MM.1S (cell line): ENCODE results near the gene HOXC13.

Experiments
- CTCF ChIP-seq: fragments of 300-600 bp; sonication (generic); IDR thresholded peaks from 2 replicates; pipeline ENCODE4 v1.5.1; 2016; ENCODE audit warnings: antibody characterized with exemption, low read length, mixed read lengths
- EZH2 ChIP-seq: fragments of 300-600 bp; sonication (generic); optimal IDR thresholded peaks from 2 replicates; pipeline ENCODE3; 2017; ENCODE audit warnings: low read depth, mild to moderate bottlenecking, antibody characterized with exemption, low read length, mixed read lengths

- TF ChIP-seq CTCF (no peak), EZH2 (no peak)
These were observed 11.2 kb upstream of the HOXC13 start for GRCh38 chr12:53927220-53928029.
